Kidney (tissue), 14 donors: Measurements from ENCODE around the gene SGCD. TPM values are rescaled to one million over a fixed set of nuclear protein-coding genes. Genes with fewer than 3 reads are reported as not detected.
A peak's percentile ranks its signal among the peaks of the same experiment; 100 is the strongest.

Experiments used
- DNase-seq, 5 donors: peaks; one replicate each; pipeline ENCODE4 v3.0.0-alpha.2; 2013 to 2020
- FAIRE-seq: peaks from 2 replicates; lab custom pipeline; 2012; peaks lifted over from hg19 to GRCh38; lab: Jason Lieb, UNC
- H3K27ac ChIP-seq, 2 donors: one replicate each; pipeline ENCODE4 v1.7.0; 2013; ENCODE audit warnings: low read depth in 2 of 2, low read length in 2 of 2, inconsistent platforms in 1 of 2
- H3K27me3 ChIP-seq: one replicate; pipeline ENCODE4 v1.7.1; 2013; ENCODE audit warnings: low read length, inconsistent platforms; ENCODE audit not compliant: control insufficient read depth, insufficient read depth
- H3K36me3 ChIP-seq, 3 donors: one replicate each; pipeline versions ENCODE4 v1.7.0 to v1.7.1; 2013; ENCODE audit warnings: low read length in 3 of 3, control low read depth in 1 of 3, inconsistent platforms in 1 of 3; ENCODE audit not compliant: insufficient read depth in 3 of 3, control insufficient read depth in 2 of 3
- H3K4me1 ChIP-seq, 3 donors: one replicate each; pipeline versions ENCODE4 v1.7.0 to v1.7.1; 2013; ENCODE audit warnings: low read length in 3 of 3, inconsistent platforms in 1 of 3, low read depth in 1 of 3; ENCODE audit not compliant: control insufficient read depth in 2 of 3, insufficient read depth in 2 of 3
- H3K4me3 ChIP-seq, 3 donors: one replicate each; pipeline versions ENCODE4 v1.7.0 to v1.8.1; 2013; ENCODE audit warnings: low read length in 3 of 3, control low read depth in 1 of 3, inconsistent platforms in 1 of 3
- H3K9ac ChIP-seq, 3 donors: one replicate each; pipeline versions ENCODE4 v1.7.0 to v1.7.1; 2013; ENCODE audit warnings: low read length in 3 of 3, control low read depth in 1 of 3, inconsistent platforms in 1 of 3
- H3K9me3 ChIP-seq, 3 donors: one replicate each; pipeline versions ENCODE4 v1.7.0 to v1.7.1; 2013; ENCODE audit warnings: low read length in 3 of 3, control low read depth in 1 of 3, inconsistent platforms in 1 of 3; ENCODE audit not compliant: control insufficient read depth in 2 of 3, insufficient read depth in 1 of 3
- CTCF ChIP-seq: IDR thresholded peaks from 3 replicates; pipeline ENCODE4 v1.5.1; 2012; ENCODE audit warnings: mild to moderate bottlenecking, moderate library complexity, borderline replicate concordance; ENCODE audit not compliant: insufficient read depth; ENCODE audit errors: extremely low read depth
- intact Hi-C: fragments of 100-400 bp; cut with DNase I; formaldehyde crosslinking; loops from one replicate; pipeline ENCODE4 v1.11.1; 2022
- polyA plus RNA-seq: library from polyadenylated mRNA; stranded (reverse); fragments of 350-450 nt; fragmentation: Illumina TruSeq; extraction: RNeasy Lipid Tissue Mini Kit (QIAGEN cat#74804); gene quantifications from one replicate; pipeline ENCODE4 v1.2.3, GENCODE V29; 2014; ENCODE audit warnings: low read depth, low replicate concordance; ENCODE audit not compliant: insufficient read depth
- total RNA-seq: library from RNA; stranded (reverse); fragmentation: NEBNext Ultra II Directional; extraction: Animal tissue kit (Norgen Biotek cat#: 25700); gene quantifications from one replicate; pipeline ENCODE4 v1.2.1, GENCODE V29; 2021
- donor health status: control.
- donor health status: control.
- donor health status: control.
- donor health status: control.
- donor health status: control.
- donor health status: DM: yes; HTN: yes; CAD: no.
- donor health status: Normal renal cell carcinoma (clear cell type).

SGCD gene
- total and polyA plus RNA-seq, 2 donors from 2014 or later = 0.99 to 2.7 TPM

GRCh38 chr5:156589104-156589945, 262.4 kb downstream of the SGCD start:
- Histone ChIP-seq H3K4me3 (no peak overlapping the region), H3K9ac (no peak overlapping the region), H3K27me3 (no peaks in the 10 kb centered on the region), H3K27ac (no peak overlapping the region), H3K36me3 (no peaks in the 10 kb centered on the region), H3K9me3 (no peaks in the 10 kb centered on the region), H3K4me1 (no peaks in the 10 kb centered on the region)
- no peak for TF ChIP-seq CTCF
- intact Hi-C loops = no loop called here
- FAIRE-seq = no peak
- peak in 1 of 5 donors; percentile 32 for DNase-seq

GRCh38 chr5:156589946-156590216, 262.9 kb downstream of the SGCD start:
- Histone ChIP-seq H3K9ac (no peak overlapping the region), H3K27ac (no peak overlapping the region), H3K27me3 (no peaks in the 10 kb centered on the region), H3K4me1 (no peaks in the 10 kb centered on the region), H3K4me3 (no peak overlapping the region), H3K36me3 (no peaks in the 10 kb centered on the region), H3K9me3 (no peaks in the 10 kb centered on the region)
- TF ChIP-seq CTCF = no peak
- FAIRE-seq (no peak), DNase-seq (peak in 1 of 5 donors; percentile 18)
- intact Hi-C loops = no loop called here

- FAIRE-seq (no peak), DNase-seq (no peak)
- no peaks in the 10 kb centered on the region for H3K27me3 ChIP-seq
- H3K27ac ChIP-seq = no peak overlapping the region
- H3K4me3 ChIP-seq = no peak overlapping the region
- no peak for TF ChIP-seq CTCF
- intact Hi-C loops = no loop called here
- H3K9ac ChIP-seq = no peak overlapping the region
- no peaks in the 10 kb centered on the region for H3K4me1 ChIP-seq
- no peaks in the 10 kb centered on the region for H3K36me3 ChIP-seq
- no peaks in the 10 kb centered on the region for H3K9me3 ChIP-seq
Measured at GRCh38 chr5:156590978-156591377, 264.0 kb downstream of the SGCD start.
